Measurements from ENCODE around the gene P3H1. TPM values are rescaled to one million over a fixed set of nuclear protein-coding genes. Genes with fewer than 3 reads are reported as not detected.

The P3H1 gene
- total and polyA plus RNA-seq, 2 donors (not counting 1 experiment from before 2014, with no cell fraction given): 42.2 to 51.3 TPM

DNA sequence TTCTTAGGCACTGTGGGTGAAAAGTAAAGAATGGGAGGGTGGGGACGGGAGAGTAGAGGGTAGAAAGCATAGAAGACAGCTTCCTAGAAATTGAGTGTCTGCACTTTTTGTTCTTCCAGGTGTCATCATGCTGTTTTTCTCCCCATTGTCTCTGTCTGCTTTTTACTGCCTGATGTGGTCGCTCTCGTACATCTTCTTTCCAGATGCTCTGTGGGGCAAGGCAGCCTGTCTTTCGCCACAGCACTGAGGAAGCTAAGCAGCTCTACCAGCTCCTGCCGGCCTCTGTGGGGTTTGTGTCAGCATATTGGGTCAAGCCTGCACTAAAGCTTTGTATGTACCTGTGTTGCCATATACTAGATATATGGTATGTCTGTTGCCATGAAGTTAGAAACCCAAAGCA, 31.2 kb upstream of the P3H1 start:
- WGBS (ENCODE audit: insufficient coverage): 94% methylated on average over 5 of the region's 5 CpGs
- POLR2A ChIA-PET: no interaction called here

DNA sequence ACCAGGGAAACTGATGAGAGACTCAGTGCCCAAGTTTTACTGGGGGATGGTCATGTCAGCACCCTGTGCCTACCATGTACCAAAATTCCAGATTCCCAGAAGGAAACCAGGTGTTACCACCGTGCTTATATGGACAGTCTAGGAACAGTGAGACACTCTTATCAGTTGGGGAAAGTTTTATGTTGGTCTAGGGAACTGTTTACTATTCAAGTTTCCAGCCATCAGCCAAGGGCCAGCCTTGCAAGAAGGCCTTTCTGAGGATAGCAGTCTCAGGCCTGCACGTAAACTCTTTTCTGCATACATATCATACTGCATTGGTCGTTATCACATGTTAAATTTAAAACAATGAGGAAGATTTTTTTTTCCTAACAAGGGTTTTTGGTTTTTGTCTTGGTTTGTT, 30.6 kb upstream of the P3H1 start:
- 100% methylated on average over 1 of the region's 3 CpGs for WGBS (ENCODE audit: insufficient coverage)
- TF ChIP-seq, protein P1, sequence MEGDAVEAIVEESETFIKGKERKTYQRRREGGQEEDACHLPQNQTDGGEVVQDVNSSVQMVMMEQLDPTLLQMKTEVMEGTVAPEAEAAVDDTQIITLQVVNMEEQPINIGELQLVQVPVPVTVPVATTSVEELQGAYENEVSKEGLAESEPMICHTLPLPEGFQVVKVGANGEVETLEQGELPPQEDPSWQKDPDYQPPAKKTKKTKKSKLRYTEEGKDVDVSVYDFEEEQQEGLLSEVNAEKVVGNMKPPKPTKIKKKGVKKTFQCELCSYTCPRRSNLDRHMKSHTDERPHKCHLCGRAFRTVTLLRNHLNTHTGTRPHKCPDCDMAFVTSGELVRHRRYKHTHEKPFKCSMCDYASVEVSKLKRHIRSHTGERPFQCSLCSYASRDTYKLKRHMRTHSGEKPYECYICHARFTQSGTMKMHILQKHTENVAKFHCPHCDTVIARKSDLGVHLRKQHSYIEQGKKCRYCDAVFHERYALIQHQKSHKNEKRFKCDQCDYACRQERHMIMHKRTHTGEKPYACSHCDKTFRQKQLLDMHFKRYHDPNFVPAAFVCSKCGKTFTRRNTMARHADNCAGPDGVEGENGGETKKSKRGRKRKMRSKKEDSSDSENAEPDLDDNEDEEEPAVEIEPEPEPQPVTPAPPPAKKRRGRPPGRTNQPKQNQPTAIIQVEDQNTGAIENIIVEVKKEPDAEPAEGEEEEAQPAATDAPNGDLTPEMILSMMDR (IDR thresholded peaks at IDR 0.05): no peak
- TF ChIP-seq EZH2 (IDR thresholded peaks at IDR 0.05; ENCODE audit: borderline replicate concordance, insufficient read depth, low read depth, low read length, poor library complexity, severe bottlenecking): no peak
- CTCF ChIA-PET: interaction anchor here (1.5 kb wide), 1 partner anchor 276 kb away, joined by 6 read pairs; no protein-coding TSS in a partner anchor
- H3K79me2 ChIP-seq (ENCODE audit: control insufficient read depth, insufficient read depth, low read length): no peaks in the 10 kb centered on the region
- no peak overlapping the region for H3K4me3 ChIP-seq (ENCODE audit: control extremely low read depth in 1 of 5, extremely low read depth in 1 of 5, insufficient read depth in 1 of 5, low read depth in 2 of 5, low read length in 4 of 5)
- H3K27me3 Mint-ChIP-seq: no peaks in the 10 kb centered on the region
- no peak overlapping the region for H2AFZ ChIP-seq (ENCODE audit: insufficient read depth, low read depth, low read length, poor library complexity, severe bottlenecking)
- no peaks in the 10 kb centered on the region for H4K20me1 ChIP-seq (ENCODE audit: control insufficient read depth, insufficient read depth, low read length, poor library complexity, severe bottlenecking)
- no peaks in the 10 kb centered on the region for H3K4me1 Mint-ChIP-seq
- H3K27ac Mint-ChIP-seq: no peak overlapping the region
- H3K9me3 ChIP-seq (ENCODE audit: control extremely low read depth in 1 of 3, control insufficient read depth in 2 of 3, insufficient read depth in 1 of 3, low read length in 2 of 3): no peaks in the 10 kb centered on the region
- intact Hi-C loops (cut with micrococcal nuclease): no loop called here
- H3K4me3 Mint-ChIP-seq: no peak overlapping the region
- H3K9ac ChIP-seq (ENCODE audit: low read length): no peak overlapping the region
- no peak overlapping the region for H3K27ac ChIP-seq (ENCODE audit: low read length in 2 of 2)
- no peaks in the 10 kb centered on the region for H3K9me3 Mint-ChIP-seq (ENCODE audit: insufficient read depth)
- H3K36me3 ChIP-seq (replicated peaks in 1 of 2; ENCODE audit: control extremely low read depth in 1 of 2, control insufficient read depth in 1 of 2, extremely low read depth in 1 of 2, insufficient read depth in 2 of 2, low read length in 1 of 2): no peaks in the 10 kb centered on the region
- POLR2A ChIA-PET: no interaction called here
- DNase-seq (no peak), ATAC-seq (ENCODE audit: low read depth) (no peak)
- no peak overlapping the region for H3K4me2 ChIP-seq (replicated peaks; ENCODE audit: low read depth, low read length, poor library complexity, severe bottlenecking)
- H3K27me3 ChIP-seq (replicated peaks in 1 of 4; ENCODE audit: control extremely low read depth in 1 of 4, control insufficient read depth in 3 of 4, insufficient read depth in 4 of 4, low read length in 3 of 4): no peaks in the 10 kb centered on the region
- H3K4me1 ChIP-seq (ENCODE audit: control insufficient read depth in 2 of 2, insufficient read depth in 2 of 2, low read length in 2 of 2): no peaks in the 10 kb centered on the region

More for the DNA sequence above, 31.2 kb upstream of the P3H1 start:
- Histone ChIP-seq H3K4me1 (ENCODE audit: control insufficient read depth in 2 of 2, insufficient read depth in 2 of 2, low read length in 2 of 2) (no peaks in the 10 kb centered on the region), H2AFZ (ENCODE audit: insufficient read depth, low read depth, low read length, poor library complexity, severe bottlenecking) (no peak overlapping the region), H3K4me2 (replicated peaks; ENCODE audit: low read depth, low read length, poor library complexity, severe bottlenecking) (no peak overlapping the region), H3K36me3 (replicated peaks in 1 of 2; ENCODE audit: control extremely low read depth in 1 of 2, control insufficient read depth in 1 of 2, extremely low read depth in 1 of 2, insufficient read depth in 2 of 2, low read length in 1 of 2) (no peaks in the 10 kb centered on the region), H3K4me3 (ENCODE audit: control extremely low read depth in 1 of 5, extremely low read depth in 1 of 5, insufficient read depth in 1 of 5, low read depth in 2 of 5, low read length in 4 of 5) (no peak overlapping the region), H4K20me1 (ENCODE audit: control insufficient read depth, insufficient read depth, low read length, poor library complexity, severe bottlenecking) (no peaks in the 10 kb centered on the region), H3K9me3 (ENCODE audit: control extremely low read depth in 1 of 3, control insufficient read depth in 2 of 3, insufficient read depth in 1 of 3, low read length in 2 of 3) (no peaks in the 10 kb centered on the region), H3K9ac (ENCODE audit: low read length) (no peak overlapping the region), H3K27ac (ENCODE audit: low read length in 2 of 2) (no peak overlapping the region), H3K79me2 (ENCODE audit: control insufficient read depth, insufficient read depth, low read length) (no peaks in the 10 kb centered on the region), H3K27me3 (replicated peaks in 1 of 4; ENCODE audit: control extremely low read depth in 1 of 4, control insufficient read depth in 3 of 4, insufficient read depth in 4 of 4, low read length in 3 of 4) (no peaks in the 10 kb centered on the region)
- Mint-ChIP-seq H3K4me1 (no peaks in the 10 kb centered on the region), H3K4me3 (no peak overlapping the region), H3K9me3 (ENCODE audit: insufficient read depth) (no peaks in the 10 kb centered on the region), H3K27ac (no peak overlapping the region), H3K27me3 (no peaks in the 10 kb centered on the region)
- TF ChIP-seq, protein P1 (IDR thresholded peaks at IDR 0.05): no peak
- TF ChIP-seq EZH2 (IDR thresholded peaks at IDR 0.05; ENCODE audit: borderline replicate concordance, insufficient read depth, low read depth, low read length, poor library complexity, severe bottlenecking): no peak
- CTCF ChIA-PET: no interaction called here
- DNase-seq (no peak), ATAC-seq (ENCODE audit: low read depth) (no peak)
- intact Hi-C loops (cut with micrococcal nuclease): no loop called here

All from B cell (primary cell).